IPS-NIHi11 (cell line): ENCODE data around the gene DNM2.

Source experiments
- DNase-seq: peaks from one replicate; pipeline ENCODE4 v3.0.0; 2012; ENCODE audit warnings: mixed read lengths, low spot score

DNM2 gene

DNA sequence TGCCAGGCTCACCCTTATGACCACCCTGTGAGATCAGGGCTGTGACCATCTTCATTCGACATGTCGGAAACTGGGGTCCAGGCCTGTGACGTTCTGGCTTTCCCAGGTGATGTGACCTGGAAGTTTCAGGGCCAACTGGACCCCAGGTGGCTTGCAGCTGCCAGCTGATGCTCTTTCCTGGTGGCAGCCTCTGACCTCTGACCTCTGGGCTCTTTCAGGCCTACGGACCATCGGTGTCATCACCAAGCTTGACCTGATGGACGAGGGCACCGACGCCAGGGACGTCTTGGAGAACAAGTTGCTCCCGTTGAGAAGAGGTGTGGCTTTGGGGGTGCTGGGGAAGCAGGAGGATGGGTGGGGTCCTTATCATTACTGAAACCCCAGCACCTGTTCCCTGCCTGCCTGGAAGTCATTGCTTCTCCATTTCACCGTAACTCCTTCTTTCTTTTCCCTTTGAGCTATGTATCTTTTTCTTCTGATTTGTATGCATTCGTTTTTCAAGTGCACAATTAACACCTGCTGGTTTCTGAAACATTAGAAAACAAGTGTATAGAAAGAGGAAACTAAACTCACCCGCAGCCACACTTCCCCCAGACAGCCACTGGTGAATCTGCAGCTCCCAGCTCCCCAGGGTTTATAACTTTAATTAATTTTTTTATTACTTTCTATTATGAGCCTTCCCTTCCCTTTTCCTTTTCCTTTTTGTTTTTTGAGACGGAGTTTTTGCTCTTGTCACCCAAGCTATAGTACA, 59.2 kb downstream of the DNM2 start:
- no peak for DNase-seq

DNA sequence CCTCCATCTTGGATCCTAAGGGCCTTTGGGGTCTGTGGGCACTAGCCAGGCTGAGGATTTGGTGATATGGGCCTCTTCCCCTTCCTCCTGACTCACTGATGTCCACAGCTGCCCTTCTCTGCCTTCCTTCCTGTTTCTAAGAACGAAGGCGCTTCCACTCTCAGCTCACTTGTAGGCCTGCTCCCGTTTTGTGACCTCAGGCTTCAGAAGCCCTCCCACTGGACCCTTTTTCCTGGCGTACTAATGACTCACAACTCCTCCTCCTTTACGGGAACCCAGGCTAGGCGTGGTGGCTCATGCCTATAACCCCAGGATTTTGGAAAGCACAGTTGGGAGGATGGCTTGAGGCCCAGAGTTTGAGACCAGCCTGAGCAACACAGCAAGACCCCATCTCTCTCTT, 62.5 kb downstream of the DNM2 start:
- no peak for DNase-seq

DNA sequence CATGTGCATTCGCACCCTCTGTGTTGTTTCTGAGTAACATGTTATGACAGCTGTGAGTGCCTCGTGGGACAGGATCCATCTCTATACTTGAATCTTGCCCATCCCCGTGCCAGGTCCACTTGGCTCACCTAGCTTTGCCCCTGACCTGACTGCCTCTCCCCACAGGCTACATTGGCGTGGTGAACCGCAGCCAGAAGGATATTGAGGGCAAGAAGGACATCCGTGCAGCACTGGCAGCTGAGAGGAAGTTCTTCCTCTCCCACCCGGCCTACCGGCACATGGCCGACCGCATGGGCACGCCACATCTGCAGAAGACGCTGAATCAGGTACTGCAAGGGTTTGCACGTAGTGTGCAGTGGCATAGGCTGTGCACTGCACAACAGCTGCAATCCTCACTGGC, 64.9 kb downstream of the DNM2 start:
- no peak for DNase-seq

DNA sequence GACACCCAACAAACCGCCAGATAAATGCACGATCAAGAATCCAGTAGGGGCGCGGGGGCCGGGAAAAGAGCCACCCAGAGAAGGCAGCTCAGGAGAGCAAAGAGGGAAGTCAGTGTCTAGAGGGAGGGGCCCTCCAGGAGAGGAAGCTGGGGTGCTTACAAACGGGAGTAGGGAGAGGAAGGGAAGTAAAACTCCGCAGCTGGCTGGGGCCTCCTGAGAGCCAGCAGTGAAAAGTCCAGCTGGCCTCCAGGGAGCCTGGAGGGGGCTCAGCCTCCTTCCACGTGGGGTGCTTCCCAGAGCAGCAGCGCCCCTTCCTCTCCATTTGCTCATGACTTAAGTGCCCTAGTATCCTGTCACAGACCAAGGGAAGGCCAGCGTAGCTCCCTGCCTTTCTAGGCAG, 66.4 kb downstream of the DNM2 start:
- DNase-seq = no peak

DNA sequence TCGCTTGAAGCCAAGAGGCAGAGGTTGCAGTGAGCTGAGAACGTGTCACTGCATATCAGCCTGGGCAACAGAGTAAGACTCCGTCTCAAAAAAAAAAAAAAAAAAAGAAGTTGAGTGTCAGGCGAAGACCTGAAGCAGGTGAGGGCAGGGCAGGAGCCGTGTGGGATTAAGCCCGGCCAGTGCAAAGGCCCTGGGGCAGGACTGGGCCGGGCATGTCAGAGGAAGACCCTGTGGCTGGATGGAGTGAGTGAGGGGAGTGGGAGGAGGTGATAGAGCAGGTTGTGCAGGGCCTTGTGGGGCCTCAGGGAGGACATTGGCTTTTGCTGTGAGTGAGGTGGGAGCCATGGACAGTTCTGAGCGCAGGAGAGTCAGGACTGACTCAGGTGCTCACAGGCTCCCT, 70.3 kb downstream of the DNM2 start:
- DNase-seq = no peak

DNA sequence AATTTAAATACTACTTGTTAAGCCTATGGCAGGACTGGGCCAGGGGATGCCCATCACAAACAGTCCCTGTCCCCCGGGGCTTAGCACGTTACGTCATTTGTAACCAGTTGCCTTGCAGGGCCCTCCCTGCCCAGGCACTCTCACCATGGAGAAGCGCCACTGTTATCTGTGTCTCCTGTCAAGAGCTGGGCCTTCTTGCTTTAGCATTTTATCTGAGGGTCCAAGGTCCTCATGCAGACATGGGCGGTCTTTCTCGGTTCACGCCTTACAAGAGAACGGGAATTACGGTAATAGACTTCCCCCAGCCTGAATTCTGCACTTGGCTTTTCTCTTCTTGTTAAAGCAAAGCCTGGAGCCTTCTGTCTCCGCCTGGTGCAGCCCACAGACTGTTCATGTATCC, 72.0 kb downstream of the DNM2 start:
- no peak for DNase-seq

DNA sequence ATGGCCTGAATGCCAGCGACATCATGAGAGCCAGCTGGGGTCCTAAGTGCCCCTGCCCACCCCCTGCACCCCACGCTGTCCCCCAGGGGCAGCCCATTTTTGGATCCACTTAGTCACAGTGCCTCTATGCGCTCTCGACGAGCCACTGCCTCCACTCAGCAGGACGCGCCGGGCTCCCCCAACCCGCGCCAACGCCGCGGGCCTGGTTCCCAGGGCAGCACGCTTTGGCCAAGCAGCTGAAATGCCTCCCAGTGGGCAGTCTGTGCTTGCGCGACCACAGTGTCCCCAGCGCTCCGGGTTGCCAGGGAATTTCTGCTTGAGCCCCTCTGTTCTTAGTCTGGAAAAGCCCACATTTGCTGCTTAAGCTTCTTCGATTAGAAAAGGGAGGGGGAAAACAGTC, 78.8 kb downstream of the DNM2 start:
- DNase-seq = no peak

DNA sequence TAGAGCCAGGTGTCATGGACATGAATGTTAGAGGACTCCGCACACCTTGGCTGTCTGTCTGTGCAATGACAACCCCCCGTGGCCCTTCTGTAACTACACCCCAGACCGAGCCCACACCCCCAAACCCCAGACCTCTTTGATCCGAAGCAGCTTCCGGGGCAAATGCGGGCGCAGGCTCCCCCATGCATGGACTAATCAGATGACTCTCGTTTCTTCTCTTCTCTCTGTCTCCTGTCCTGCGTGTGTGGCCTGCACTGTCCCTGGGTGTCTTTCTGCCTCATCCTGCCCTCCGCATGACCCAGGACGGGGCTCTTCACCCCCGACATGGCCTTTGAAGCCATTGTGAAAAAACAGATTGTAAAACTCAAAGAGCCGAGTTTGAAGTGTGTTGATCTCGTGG, 79.2 kb downstream of the DNM2 start:
- no peak for DNase-seq

DNA sequence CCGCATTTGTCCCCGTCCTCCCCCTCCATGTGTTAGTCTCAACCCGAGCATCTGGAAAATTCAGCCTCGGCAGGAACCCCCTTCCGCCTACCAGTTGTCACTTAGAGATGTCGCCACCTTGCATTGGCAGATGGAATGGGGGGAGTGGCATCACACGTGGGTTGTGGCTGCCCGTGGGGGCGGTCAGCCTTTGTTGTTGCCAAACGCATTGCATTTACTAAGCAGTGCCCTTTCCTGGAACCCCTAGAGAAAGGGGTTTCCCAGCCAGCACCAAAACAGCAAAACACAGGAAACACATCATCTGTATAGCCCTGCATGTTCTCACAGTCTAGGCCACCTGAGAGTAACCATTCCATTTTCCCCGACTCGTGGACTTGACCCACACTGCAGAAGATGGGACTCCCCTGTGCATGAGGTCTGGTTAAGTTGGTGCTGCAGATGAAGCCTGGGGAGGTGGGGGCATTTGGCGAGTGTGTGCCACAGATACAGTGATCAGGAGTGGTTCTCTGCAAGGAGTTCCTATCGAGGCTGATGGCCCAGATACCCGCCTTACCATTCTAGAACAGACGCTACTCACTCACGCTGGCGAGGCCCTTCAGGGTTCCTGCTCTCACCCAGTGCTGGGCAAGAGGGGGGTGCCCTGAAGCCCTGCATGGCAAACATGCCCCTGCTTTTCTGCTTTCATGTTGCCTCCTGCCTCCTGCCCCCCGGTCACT, 79.8 kb downstream of the DNM2 start:
- no peak for DNase-seq

DNA sequence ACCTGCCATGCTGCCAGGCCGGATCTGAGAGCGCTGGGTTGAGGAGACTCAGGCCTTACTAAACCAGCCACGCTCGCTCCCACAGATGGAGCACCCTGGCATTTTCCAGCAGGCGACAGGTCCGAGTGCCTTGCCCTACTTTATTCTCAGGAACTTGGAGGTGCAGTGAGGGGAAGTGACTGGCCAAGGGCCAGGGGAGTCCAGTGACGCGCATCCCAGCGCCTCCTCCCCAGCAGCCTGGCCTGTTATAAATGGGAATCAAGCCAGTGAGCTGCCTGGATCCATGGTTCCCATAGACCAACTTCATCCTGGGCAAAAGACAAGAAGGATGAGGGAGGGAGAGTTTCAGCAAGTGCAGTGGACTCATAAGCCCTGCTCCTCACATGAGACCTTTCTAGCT, 82.6 kb downstream of the DNM2 start:
- no peak for DNase-seq

DNA sequence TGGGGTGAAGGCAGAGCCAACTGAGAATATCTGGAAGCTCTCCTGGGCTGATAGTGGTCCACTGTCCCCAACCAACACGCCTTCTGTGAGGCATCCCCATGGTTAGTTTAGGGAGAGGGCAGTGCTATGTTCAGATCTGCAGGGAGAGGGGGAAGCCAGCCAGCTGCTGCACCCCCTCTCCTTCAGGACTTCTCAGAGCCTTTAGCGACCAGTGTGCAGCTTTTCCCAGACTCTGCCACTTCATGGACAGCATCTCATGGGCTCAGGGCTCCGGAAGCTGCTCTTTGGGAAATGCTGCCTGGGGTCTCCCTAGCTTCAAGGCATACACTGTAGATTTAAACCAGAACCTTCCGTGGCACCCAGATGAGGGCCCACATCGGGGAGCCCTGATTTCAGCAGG, 84.6 kb downstream of the DNM2 start:
- DNase-seq = no peak

DNA sequence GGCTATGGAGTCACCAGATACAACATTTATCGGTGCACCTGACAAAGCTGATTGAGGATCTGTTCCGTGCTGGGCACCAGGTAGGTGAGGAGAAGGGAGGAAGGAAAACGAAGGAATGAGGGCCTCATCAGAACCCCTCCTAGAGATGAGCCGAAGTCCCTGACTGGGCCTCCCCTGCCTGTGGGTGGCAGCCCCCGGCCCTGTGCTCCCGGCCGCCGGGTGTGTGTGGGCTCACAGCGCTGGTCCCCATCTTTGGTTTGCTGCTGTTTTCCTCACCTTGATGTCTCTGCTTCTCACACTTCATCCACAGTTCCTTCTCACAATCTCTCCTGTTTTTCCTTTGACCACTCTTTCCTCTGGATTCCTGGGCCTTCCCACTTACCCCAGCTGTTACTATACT, 85.4 kb downstream of the DNM2 start:
- no peak for DNase-seq

DNA sequence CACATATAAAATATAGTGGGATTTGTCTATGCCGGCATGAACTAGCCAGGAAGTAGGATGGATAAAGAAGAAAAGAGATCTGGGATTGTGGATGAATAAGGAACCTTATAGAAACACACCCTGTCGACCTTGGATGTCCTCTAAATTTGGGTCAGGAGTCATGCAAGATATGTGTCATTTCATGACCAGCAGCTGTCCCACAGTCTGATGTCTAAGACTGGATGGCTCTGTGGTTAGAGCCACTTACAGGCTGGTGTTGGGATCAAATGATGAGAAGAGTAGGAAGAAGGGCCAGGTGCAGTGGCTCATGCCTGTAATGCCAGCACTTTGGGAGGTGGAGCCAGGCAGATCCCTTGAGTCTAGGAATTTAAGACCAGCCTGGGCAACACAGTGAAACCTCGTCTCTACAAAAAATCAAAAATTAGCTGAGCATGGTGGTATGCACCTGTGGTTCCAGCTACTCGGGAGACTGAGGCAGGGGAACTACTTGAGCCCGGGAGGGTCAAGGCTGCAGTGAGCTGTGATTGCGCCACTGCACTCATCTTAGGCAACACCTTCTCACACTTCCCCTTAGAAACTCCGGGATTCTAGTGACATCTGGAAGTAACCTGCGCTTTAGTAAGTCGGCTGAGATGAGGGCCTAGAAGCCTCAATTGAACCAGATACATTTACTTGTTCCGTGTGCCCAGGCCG, 87.3 kb downstream of the DNM2 start:
- DNase-seq = no peak

DNA sequence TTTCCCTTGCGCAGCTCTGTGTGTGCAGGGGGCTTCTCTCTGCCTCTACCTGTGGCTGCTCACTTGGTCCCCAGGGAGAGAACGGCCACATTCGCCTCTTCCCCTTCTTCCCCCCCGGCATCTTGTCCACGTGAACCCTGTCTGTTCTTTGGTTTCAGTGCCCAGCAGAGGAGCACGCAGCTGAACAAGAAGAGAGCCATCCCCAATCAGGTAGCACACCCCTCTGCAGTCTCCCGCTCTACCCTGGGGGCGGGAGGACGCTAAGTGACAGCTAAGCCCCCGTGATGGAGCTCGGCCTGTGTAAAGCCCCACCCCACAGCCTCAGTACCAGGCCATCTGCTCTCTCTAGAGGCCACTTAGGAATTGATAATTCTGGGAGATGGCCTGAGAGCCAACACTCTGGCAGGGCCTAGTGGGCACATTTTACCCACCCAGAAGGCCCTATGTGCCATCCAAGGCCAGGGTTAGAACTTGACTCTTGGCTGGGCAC, 87.9 kb downstream of the DNM2 start:
- no peak for DNase-seq

DNA sequence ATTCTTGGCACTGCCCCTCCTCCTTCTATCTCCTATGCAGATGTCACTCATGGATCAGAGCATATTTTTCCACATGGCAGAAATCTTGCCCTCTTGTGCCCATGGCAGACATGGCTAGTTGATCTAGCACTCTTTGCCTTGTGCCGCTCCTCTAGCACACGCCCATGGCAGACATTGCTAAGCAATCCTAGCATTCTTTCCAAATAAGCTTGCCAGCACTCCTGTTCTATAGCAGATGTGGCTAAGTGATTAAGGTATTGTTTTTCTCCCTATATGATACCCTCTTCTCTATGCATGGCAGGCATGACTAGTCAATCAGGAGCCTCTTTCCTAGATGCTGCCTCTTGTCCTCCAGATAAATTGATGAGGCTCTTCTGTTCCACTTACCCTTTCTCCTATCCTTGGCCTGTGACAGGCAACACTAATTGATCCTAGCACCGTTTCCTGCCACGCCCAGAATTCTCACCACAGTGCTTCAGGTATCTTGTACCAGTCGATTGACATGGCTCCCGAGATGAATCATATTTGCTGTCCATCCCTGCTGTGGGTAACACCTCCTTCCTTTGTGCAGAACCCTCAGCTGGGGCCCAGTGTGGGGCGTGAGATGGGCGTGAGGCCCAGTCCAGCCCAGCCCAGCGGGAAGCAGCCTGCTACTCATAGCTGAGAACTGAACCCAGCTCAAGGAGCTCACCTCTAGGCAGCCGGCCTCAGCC, 91.2 kb downstream of the DNM2 start:
- no peak for DNase-seq

DNA sequence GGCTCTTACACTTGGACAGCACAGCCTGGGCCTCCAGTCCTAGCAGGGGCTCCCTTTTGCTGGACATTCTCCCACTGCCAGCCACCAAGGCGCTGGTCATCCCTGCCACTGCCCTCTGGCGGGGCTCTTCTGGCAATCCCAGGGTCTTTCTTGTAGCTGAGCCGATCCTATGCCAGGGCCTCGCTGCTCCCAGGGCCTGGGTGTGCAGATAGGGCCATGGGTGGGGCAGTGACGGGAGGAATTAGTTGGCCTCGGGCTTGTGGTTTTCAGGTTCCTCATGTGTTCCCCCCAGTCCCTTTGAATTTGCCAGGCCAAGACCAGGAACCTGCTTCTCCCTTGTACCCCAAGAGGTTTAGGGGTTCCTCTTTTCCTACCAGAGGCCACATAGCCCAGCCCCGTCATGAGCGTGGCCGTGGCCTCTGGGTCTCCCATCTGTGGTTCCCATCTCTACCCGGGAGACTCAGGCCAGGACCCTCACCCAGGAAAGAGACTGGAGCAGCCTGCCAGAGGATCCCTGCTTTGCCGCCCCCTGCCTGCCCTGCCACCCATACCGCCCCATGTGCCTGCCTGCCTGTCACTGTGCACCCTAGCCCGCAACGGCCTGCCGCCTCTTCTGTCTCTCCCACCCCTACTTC, 91.9 kb downstream of the DNM2 start:
- no peak for DNase-seq

DNA sequence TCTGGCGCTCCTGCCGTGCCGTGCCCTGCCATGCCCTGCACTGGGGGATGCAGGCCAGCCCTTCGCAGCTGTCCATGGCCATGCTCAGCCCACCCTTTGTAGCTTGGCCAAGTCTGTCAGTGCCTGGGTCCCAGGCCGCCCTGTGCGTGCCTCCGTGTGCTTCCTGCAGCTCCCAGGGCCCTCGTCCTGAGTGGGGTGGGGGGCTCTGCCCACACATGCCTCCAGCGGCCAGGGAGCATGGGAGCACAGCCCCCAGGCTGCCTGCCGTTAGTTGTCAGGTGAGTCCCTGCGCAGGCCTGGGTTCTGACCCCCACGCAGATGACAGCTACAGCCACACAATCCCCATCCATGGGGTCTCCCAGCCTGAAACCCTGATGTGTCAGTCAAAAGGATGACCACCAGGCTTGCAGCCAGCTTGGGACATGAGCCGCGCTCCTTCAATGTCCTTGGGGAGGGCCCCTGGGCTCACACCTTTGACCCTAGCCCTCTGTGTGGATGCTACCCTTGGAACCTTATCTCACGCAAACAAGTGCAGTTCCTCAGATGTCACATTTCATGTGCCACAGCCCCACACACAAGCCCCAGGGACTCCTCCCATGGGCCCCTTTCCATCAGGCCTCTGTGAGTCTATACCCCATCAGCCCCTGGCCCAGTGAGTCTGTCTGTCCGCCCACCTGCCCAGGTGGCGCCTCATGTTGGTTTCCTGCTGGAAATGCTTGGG, 93.7 kb downstream of the DNM2 start:
- no peak for DNase-seq

DNA sequence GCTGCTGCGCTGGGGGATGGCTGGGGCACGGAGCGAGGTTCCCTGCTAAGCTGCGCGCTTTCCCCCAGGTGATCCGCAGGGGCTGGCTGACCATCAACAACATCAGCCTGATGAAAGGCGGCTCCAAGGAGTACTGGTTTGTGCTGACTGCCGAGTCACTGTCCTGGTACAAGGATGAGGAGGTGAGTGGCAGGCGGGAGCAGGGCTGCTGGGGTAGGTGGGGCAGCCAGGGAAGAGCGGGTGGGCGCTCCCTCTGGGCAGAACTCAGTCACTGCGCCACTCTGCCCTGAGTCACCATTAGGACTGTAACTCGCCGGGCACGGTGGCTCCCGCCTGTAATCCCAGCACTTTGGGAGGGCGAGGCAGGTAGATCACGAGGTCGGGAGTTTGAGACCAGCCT, 94.3 kb downstream of the DNM2 start:
- no peak for DNase-seq

DNA sequence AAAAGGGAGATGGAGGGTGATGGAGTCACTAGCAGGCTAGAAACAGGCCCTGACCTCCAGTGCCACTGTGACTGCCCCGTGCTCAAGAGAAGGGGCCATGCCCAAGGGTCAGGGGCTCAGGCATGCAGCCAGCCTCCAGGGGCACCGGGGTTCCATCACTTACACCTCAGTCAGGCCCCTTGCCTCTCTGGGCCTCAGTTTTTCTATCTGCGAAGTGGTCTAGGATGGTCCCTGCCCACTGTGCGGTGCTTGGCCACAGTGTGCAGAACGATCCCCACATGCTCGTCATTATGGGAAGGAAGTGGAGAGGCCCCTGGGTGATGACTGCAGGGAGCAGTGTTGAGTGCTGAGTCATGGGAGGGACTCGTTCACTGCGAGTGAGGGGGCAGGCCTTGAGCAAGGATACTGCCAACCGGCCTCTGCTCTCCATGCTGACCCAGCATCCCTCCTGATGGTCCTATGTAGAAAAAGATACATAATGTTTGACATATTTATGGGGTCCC, 95.1 kb downstream of the DNM2 start:
- DNase-seq = no peak

DNA sequence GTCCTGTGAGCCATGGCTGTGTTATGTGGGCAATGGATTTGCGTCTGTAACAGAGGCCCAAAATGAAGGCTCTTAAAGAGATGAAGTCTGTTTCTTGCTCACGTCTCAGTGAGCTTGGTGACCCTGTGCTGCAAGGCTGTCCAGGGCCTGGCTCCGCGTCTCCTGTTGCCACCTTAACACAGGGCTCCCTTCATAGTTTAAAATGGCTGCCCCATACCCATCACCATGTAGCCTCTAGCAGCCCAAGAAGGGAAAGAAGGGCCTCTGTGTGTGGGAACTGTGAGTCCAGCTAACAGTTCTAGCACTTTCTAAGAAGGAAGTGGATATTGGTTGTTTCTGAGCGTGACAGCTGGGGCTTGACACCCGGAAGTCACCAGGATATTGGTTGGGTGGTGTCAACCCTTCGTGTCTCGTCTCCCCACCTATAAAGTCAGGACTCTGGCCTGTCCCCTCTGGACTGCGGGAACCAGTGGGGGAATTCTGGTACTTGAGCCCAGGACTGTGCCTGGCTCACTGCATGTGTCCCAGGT, 97.2 kb downstream of the DNM2 start:
- no peak for DNase-seq
